Measurements from ENCODE around the gene CD79B. TPM values are rescaled to one million over a fixed set of nuclear protein-coding genes. Genes with fewer than 3 reads are reported as not detected.

The CD79B gene
- total RNA-seq, 1 donor from 2014 or later: 4.7 TPM

DNA sequence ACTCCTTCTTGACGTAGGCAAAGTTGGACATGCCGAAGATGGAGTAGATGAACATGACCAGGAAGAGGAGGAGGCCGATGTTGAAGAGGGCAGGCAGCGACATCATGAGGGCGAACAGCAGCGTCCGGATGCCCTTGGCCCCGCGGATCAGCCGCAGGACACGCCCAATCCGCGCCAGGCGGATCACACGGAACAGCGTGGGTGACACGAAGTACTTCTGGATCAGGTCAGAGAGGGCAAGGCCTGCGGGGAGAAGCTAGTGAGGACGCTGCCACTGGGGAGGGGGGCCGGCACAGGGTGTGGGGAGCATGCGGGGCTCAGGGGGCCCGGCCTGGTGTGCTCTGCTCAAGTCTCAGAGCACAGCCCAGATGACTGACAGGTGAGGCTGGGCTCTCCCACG is 9.6 kb upstream of the CD79B start:
- intact Hi-C loops (cut with DNase I): no loop called here
- DNase-seq (no peak), ATAC-seq (no peak)
- H3K4me3 ChIP-seq: no peak overlapping the region
- H3K9me3 ChIP-seq: no peaks in the 10 kb centered on the region
- TF ChIP-seq, protein P1, sequence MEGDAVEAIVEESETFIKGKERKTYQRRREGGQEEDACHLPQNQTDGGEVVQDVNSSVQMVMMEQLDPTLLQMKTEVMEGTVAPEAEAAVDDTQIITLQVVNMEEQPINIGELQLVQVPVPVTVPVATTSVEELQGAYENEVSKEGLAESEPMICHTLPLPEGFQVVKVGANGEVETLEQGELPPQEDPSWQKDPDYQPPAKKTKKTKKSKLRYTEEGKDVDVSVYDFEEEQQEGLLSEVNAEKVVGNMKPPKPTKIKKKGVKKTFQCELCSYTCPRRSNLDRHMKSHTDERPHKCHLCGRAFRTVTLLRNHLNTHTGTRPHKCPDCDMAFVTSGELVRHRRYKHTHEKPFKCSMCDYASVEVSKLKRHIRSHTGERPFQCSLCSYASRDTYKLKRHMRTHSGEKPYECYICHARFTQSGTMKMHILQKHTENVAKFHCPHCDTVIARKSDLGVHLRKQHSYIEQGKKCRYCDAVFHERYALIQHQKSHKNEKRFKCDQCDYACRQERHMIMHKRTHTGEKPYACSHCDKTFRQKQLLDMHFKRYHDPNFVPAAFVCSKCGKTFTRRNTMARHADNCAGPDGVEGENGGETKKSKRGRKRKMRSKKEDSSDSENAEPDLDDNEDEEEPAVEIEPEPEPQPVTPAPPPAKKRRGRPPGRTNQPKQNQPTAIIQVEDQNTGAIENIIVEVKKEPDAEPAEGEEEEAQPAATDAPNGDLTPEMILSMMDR (IDR thresholded peaks at IDR 0.05): no peak
- H3K36me3 ChIP-seq: no peaks in the 10 kb centered on the region
- no peaks in the 10 kb centered on the region for H3K27me3 ChIP-seq (ENCODE audit: low read depth)
- H3K27ac ChIP-seq: no peak overlapping the region
- peaks cover 9% of the 10 kb centered on the region for H3K4me1 ChIP-seq

DNA sequence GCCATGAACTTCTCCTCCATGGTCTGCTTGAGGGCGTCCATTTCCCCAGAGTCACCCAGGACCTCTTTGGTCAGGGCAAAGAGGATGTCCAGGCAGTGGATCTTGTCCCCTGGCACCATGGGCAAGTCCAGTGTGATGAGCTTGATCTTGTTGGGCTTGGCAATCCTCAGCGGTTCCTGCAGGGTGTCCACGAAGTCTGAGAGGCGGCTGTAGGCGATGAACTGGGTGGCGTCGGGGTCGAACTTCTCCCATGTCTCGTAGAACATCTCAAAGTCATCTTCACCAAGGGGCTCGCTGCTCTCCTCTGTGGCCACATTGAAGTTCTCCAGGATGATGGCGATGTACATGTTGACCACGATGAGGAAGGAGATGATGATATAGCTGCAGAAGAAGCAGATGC is 9.0 kb upstream of the CD79B start:
- H3K4me1 ChIP-seq: peaks cover 3% of the 10 kb centered on the region
- no peak for DNase-seq
- H3K4me3 ChIP-seq: no peak overlapping the region
- intact Hi-C loops (cut with DNase I): no loop called here
- H3K9me3 ChIP-seq: no peaks in the 10 kb centered on the region
- TF ChIP-seq, protein P1 (IDR thresholded peaks at IDR 0.05): no peak
- H3K36me3 ChIP-seq: no peaks in the 10 kb centered on the region
- ATAC-seq: no peak
- no peaks in the 10 kb centered on the region for H3K27me3 ChIP-seq (ENCODE audit: low read depth)
- no peak overlapping the region for H3K27ac ChIP-seq

DNA sequence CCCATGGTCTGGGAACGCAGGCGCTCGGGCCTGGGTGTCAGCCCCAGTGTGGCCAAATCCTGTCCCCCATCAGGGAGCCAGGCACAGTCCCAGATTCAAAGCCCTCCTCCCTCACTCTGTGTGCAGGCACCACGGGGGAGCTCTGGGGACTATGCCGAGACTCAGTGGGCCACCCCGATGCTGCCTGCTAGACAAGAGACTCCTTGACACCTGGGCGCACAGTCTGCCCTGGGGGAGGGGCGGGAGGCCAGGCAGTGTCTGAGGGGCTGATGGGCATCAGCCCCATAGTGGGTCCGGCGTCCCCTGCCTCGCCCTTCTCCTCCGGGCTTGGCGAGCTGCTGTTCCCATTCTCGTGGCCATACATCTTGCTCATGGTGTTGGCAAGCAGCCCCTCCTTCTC is 8.5 kb upstream of the CD79B start:
- no peaks in the 10 kb centered on the region for H3K4me1 ChIP-seq
- intact Hi-C loops (cut with DNase I): no loop called here
- no peak overlapping the region for H3K4me3 ChIP-seq
- no peak overlapping the region for H3K27ac ChIP-seq
- TF ChIP-seq, protein P1 (IDR thresholded peaks at IDR 0.05): no peak
- H3K27me3 ChIP-seq (ENCODE audit: low read depth): no peaks in the 10 kb centered on the region
- ATAC-seq: no peak
- no peaks in the 10 kb centered on the region for H3K9me3 ChIP-seq
- no peaks in the 10 kb centered on the region for H3K36me3 ChIP-seq
- no peak for DNase-seq

DNA sequence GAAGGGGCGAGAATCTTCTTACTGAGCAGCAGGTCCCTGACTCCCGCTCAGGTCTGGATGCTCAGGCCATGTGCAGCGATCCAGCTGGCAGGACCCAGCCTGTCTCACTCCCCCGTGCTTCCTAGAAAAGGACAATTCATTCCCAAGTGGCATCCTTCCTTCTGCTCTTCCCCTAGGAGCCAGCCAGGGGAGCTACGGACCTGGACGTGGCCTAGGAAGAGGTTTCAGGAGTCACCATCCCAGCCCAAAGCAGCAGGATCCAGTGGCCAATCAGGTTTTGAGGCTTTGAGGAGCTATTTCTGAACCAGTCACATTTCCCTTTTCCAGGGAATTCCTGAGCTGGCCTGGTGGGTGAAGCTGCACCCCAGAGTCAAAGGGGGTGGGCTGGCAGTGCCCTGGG is 7.8 kb upstream of the CD79B start:
- Histone ChIP-seq H3K9me3 (no peaks in the 10 kb centered on the region), H3K27me3 (ENCODE audit: low read depth) (no peaks in the 10 kb centered on the region), H3K36me3 (no peaks in the 10 kb centered on the region), H3K27ac (no peak overlapping the region), H3K4me3 (no peak overlapping the region), H3K4me1 (no peaks in the 10 kb centered on the region)
- intact Hi-C loops (cut with DNase I): no loop called here
- ATAC-seq: no peak
- TF ChIP-seq, protein P1 (IDR thresholded peaks at IDR 0.05): no peak
- no peak for DNase-seq

DNA sequence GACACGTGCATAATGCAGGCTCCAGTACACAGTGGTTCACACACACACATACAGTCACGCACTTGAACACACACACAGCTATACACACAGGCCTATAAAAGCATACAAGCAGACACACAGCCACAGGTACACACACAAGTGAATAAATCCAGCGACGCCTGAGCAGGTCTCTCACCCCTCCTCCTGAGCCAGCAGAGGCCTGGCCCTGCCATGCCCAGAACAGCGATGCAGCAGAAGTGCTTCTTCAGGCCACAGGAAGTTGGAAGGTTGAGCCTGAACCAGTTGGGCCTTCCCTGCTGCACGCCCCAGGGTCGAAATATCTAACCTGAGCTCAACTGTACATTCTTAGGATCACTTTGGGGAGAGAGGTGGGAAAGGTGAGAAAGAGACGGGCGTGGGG is 7.3 kb upstream of the CD79B start:
- no peak overlapping the region for H3K4me3 ChIP-seq
- H3K27ac ChIP-seq: no peak overlapping the region
- H3K9me3 ChIP-seq: no peaks in the 10 kb centered on the region
- DNase-seq (no peak), ATAC-seq (no peak)
- H3K4me1 ChIP-seq: no peaks in the 10 kb centered on the region
- intact Hi-C loops (cut with DNase I): no loop called here
- no peaks in the 10 kb centered on the region for H3K27me3 ChIP-seq (ENCODE audit: low read depth)
- no peaks in the 10 kb centered on the region for H3K36me3 ChIP-seq
- TF ChIP-seq, protein P1 (IDR thresholded peaks at IDR 0.05): no peak

DNA sequence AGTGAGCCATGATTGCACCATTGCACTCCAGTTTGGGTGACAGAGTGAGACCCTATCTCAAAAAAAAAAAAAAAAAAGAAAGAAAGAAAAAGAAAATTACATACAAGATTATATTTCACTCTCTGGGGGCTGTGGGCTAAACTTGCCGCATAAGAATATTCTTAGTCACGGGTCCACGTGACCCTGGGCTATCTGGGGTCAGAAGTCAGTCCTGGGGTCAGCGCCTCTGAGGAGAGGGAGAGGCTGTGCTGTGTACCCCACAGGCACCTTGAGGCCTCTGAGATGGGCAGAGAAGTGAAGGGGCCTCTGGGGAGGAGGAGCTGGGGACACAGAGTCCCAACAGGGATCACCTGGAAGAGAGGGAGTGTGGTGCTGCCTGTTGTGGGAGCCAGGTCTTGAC is 5.8 kb upstream of the CD79B start:
- no peak for ATAC-seq
- TF ChIP-seq, protein P1 (IDR thresholded peaks at IDR 0.05): no peak
- Histone ChIP-seq H3K27me3 (ENCODE audit: low read depth) (no peaks in the 10 kb centered on the region), H3K9me3 (no peaks in the 10 kb centered on the region), H3K27ac (no peak overlapping the region), H3K4me3 (no peak overlapping the region), H3K36me3 (no peaks in the 10 kb centered on the region), H3K4me1 (no peaks in the 10 kb centered on the region)
- no peak for DNase-seq
- intact Hi-C loops (cut with DNase I): no loop called here
